DND-41 (cell line): ENCODE data around the gene GSC.

ENCODE experiments used
- ATAC-seq: fragments of 200-7000 bp; cut with Tn5 transposase; 3 replicates; pipeline ENCODE4 v1.9.1; 2021; ENCODE audit warnings: low read depth; ENCODE audit not compliant: insufficient read depth
- DNase-seq: peaks from one replicate; pipeline ENCODE4 v3.0.0-alpha.2; 2020
- H2AFZ ChIP-seq: 2 replicates; pipeline ENCODE4 v1.6.0; 2012; ENCODE audit warnings: low read depth, low read length
- H3K27ac ChIP-seq: 2 replicates; pipeline ENCODE4 v1.5.1; 2012; ENCODE audit warnings: low read length, inconsistent platforms
- H3K27me3 ChIP-seq: fragments of 200-600 bp; sonication (generic); 2 replicates; pipeline ENCODE4 v1.6.0; 2012; ENCODE audit warnings: low read length, mild to moderate bottlenecking, inconsistent platforms; ENCODE audit not compliant: insufficient read depth, poor library complexity
- H3K36me3 ChIP-seq: 2 replicates; pipeline ENCODE4 v1.5.1; 2012; ENCODE audit warnings: low read length, inconsistent platforms; ENCODE audit not compliant: insufficient read depth
- H3K4me1 ChIP-seq: 2 replicates; pipeline ENCODE4 v1.5.1; 2012; ENCODE audit warnings: mild to moderate bottlenecking, low read length; ENCODE audit not compliant: insufficient read depth
- H3K4me2 ChIP-seq: 2 replicates; pipeline ENCODE4 v1.6.0; 2012; ENCODE audit warnings: mild to moderate bottlenecking, moderate library complexity, low read length, inconsistent platforms; ENCODE audit not compliant: insufficient read depth
- H3K4me3 ChIP-seq, 2 experiments: fragments of 200-600 bp in 1 of 2; shearing (Covaris generic) in 1 of 2; 2 replicates each; pipeline ENCODE4 v1.5.1; 2012 to 2016; ENCODE audit warnings: inconsistent platforms in 2 of 2, low read length in 2 of 2, mild to moderate bottlenecking in 2 of 2, low read depth in 1 of 2, moderate library complexity in 1 of 2
- H3K79me2 ChIP-seq: 2 replicates; pipeline ENCODE4 v1.6.0; 2012; ENCODE audit warnings: low read length, inconsistent platforms; ENCODE audit not compliant: insufficient read depth
- H3K9ac ChIP-seq: 2 replicates; pipeline ENCODE4 v1.6.0; 2012; ENCODE audit warnings: low read depth, mild to moderate bottlenecking, inconsistent platforms, low read length, moderate library complexity
- H3K9me3 ChIP-seq: 2 replicates; pipeline ENCODE4 v1.5.1; 2012; ENCODE audit warnings: low read length, moderate library complexity, mild to moderate bottlenecking, inconsistent platforms; ENCODE audit not compliant: insufficient read depth, severe bottlenecking
- H4K20me1 ChIP-seq: 2 replicates; pipeline ENCODE4 v1.6.0; 2012; ENCODE audit warnings: low read length; ENCODE audit not compliant: insufficient read depth
- EZH2 ChIP-seq: IDR thresholded peaks from 3 replicates; pipeline ENCODE4 v1.6.1; 2012; ENCODE audit warnings: borderline replicate concordance, low read depth, mild to moderate bottlenecking, moderate library complexity, low read length, inconsistent platforms; ENCODE audit not compliant: severe bottlenecking
- TF ChIP-seq, protein P1 (sequence below): IDR thresholded peaks from 2 replicates; pipeline ENCODE4 v1.5.1; 2012; ENCODE audit warnings: borderline replicate concordance, low read length, moderate library complexity, mild to moderate bottlenecking; ENCODE audit not compliant: poor library complexity, severe bottlenecking; ENCODE audit errors: extremely low read depth

GSC gene

DNA sequence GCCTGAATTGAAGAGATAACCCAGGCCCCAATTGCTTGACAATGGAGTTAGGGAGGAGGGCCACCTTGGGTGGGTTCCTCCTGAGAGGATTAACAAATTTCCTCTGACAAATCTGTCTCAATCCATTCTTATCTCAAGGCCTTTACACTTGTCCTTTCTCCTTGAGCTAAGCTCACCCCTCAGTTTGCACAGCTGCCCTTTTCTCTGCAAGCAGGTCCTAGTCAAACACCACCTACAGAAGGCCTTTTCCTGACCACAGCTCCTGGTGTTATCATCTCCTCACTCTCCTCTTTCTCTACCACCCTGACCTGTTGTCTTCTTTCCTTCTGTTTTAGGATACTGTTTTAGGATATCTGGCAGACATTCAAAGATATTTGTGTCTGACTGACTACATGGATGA, 26.4 kb upstream of the GSC start:
- H3K4me2 ChIP-seq, result no peak overlapping the region

DNA sequence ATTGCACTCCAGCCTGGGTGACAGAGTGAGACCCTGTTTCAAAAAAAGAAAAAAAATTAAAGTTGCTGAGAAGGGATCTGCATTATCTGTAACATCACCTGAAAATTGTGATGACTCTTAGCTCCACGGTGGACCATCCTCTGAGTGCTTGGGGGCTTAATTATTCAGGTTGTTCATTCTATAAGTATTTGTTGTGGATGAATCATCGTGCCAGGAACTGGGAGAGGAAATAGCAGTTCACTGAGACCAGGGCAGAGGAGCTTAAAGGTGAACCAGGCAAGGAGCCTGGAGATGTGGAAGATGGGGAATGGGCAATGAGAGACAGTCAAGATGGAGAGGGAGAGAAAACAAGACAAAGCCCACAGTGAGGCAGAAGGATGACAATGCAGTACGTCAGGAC, 25.5 kb upstream of the GSC start:
- Histone ChIP-seq H3K4me2 (no peak overlapping the region), H3K27me3 (no peaks in the 10 kb centered on the region), H3K36me3 (no peaks in the 10 kb centered on the region), H3K27ac (no peak overlapping the region), H3K9ac (no peak overlapping the region), H2AFZ (no peak overlapping the region), H4K20me1 (no peaks in the 10 kb centered on the region), H3K9me3 (no peaks in the 10 kb centered on the region), H3K79me2 (no peaks in the 10 kb centered on the region), H3K4me3 (no peak overlapping the region), H3K4me1 (no peaks in the 10 kb centered on the region)
- no peak for TF ChIP-seq EZH2
- TF ChIP-seq, protein P1, sequence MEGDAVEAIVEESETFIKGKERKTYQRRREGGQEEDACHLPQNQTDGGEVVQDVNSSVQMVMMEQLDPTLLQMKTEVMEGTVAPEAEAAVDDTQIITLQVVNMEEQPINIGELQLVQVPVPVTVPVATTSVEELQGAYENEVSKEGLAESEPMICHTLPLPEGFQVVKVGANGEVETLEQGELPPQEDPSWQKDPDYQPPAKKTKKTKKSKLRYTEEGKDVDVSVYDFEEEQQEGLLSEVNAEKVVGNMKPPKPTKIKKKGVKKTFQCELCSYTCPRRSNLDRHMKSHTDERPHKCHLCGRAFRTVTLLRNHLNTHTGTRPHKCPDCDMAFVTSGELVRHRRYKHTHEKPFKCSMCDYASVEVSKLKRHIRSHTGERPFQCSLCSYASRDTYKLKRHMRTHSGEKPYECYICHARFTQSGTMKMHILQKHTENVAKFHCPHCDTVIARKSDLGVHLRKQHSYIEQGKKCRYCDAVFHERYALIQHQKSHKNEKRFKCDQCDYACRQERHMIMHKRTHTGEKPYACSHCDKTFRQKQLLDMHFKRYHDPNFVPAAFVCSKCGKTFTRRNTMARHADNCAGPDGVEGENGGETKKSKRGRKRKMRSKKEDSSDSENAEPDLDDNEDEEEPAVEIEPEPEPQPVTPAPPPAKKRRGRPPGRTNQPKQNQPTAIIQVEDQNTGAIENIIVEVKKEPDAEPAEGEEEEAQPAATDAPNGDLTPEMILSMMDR, result no peak
- ATAC-seq (no peak), DNase-seq (no peak)

More for the DNA sequence above, 26.4 kb upstream of the GSC start:
- Histone ChIP-seq H3K4me3 (no peak overlapping the region), H3K9ac (no peak overlapping the region), H3K27me3 (no peaks in the 10 kb centered on the region), H3K4me1 (no peaks in the 10 kb centered on the region), H3K9me3 (no peaks in the 10 kb centered on the region), H3K27ac (no peak overlapping the region), H2AFZ (no peak overlapping the region), H4K20me1 (no peaks in the 10 kb centered on the region), H3K79me2 (no peaks in the 10 kb centered on the region), H3K36me3 (no peaks in the 10 kb centered on the region)
- ATAC-seq, result no peak
- TF ChIP-seq EZH2, result no peak
- TF ChIP-seq, protein P1, result no peak
- DNase-seq, result no peak

DNA sequence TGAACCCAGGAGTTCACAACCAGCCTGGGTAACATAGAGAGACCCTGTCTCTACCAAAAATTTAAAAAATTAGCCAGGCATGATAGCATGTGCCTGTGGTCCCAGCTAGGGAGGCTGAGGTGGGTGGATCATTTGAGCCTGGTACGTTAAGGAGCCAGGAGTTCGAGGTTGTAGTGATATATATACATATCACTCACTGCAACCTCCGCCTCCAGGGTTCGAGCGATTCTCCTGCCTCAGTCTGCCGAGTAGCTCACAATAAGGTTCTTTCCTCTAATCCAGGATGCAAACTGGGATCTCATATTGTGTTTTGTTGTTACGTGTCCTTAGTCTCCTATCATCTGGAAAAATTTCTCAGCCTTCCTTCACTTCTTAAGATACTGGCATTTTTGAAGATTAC, 24.0 kb upstream of the GSC start:
- ATAC-seq (no peak), DNase-seq (no peak)
- Histone ChIP-seq H3K27me3 (no peaks in the 10 kb centered on the region), H3K27ac (no peak overlapping the region), H3K9me3 (no peaks in the 10 kb centered on the region), H4K20me1 (no peaks in the 10 kb centered on the region), H3K79me2 (no peaks in the 10 kb centered on the region), H3K4me1 (no peaks in the 10 kb centered on the region), H3K4me2 (no peak overlapping the region), H3K36me3 (no peaks in the 10 kb centered on the region), H3K9ac (no peak overlapping the region), H3K4me3 (no peak overlapping the region), H2AFZ (no peak overlapping the region)
- TF ChIP-seq, protein P1, result no peak

DNA sequence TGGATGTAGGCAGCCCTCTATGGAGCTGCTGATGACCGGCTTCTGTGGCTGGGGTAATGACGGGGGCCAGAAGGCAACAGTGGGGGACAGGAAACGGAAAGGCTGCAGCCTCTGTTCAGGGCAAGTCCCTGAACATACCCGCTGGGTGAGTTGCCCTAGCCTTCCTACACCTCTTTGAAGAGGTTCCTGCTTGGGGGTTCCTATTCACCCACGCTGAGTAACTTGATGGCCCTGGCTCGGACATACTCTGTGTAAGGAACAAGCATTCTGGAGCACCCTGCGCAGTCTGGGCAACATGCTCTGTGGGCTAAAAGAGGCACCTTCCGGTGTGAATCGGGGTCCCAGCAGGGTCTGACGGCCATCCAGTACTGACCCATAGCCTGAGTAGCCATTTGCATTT, 17.7 kb upstream of the GSC start:
- no peak for ATAC-seq
- DNase-seq, result no peak
- no peak overlapping the region for H3K4me3 ChIP-seq
- no peaks in the 10 kb centered on the region for H4K20me1 ChIP-seq
- no peak for TF ChIP-seq EZH2
- TF ChIP-seq, protein P1, result no peak
- H3K9ac ChIP-seq, result no peak overlapping the region
- no peak overlapping the region for H2AFZ ChIP-seq
- H3K9me3 ChIP-seq, result no peaks in the 10 kb centered on the region
- H3K27me3 ChIP-seq, result peaks cover 6% of the 10 kb centered on the region
- no peaks in the 10 kb centered on the region for H3K36me3 ChIP-seq
- no peaks in the 10 kb centered on the region for H3K79me2 ChIP-seq
- H3K4me2 ChIP-seq, result no peak overlapping the region
- H3K4me1 ChIP-seq, result no peaks in the 10 kb centered on the region
- no peak overlapping the region for H3K27ac ChIP-seq
